Adipocyte (in vitro differentiated cells): ENCODE measurements around the gene CABP4.
"Not testable (repeated sequence)": the region's sequence is repeated elsewhere in the genome, so short reads cannot be mapped to it uniquely, and the experiment has no call there.

Experiments
- DNase-seq: peaks from one replicate; pipeline ENCODE4 v3.0.0-alpha.2; 2015; ENCODE audit warnings: low read depth
- H3K27me3 ChIP-seq: replicated peaks from 2 replicates; pipeline ENCODE4 v1.7.0; 2013; ENCODE audit warnings: mild to moderate bottlenecking, low read length, moderate library complexity; ENCODE audit not compliant: control insufficient read depth, insufficient read depth
- H3K36me3 ChIP-seq: 2 replicates; pipeline ENCODE4 v1.7.0; 2013; ENCODE audit warnings: low read length, mild to moderate bottlenecking, moderate library complexity; ENCODE audit not compliant: control insufficient read depth, insufficient read depth, severe bottlenecking
- H3K4me1 ChIP-seq: 2 replicates; pipeline ENCODE4 v1.7.0; 2013; ENCODE audit warnings: mild to moderate bottlenecking, low read length, moderate library complexity; ENCODE audit not compliant: control insufficient read depth, insufficient read depth
- H3K4me3 ChIP-seq: 2 replicates; pipeline ENCODE4 v1.7.0; 2013; ENCODE audit warnings: mild to moderate bottlenecking, low read length, moderate library complexity
- H3K9ac ChIP-seq: 2 replicates; pipeline ENCODE4 v1.7.0; 2013; ENCODE audit warnings: mild to moderate bottlenecking, low read length, moderate library complexity
- H3K9me3 ChIP-seq: 2 replicates; pipeline ENCODE4 v1.7.0; 2013; ENCODE audit warnings: mild to moderate bottlenecking, low read length, moderate library complexity; ENCODE audit not compliant: control insufficient read depth

CABP4 gene

GRCh38 chr11:67420646-67421429, 34.3 kb upstream of the CABP4 start:
- Histone ChIP-seq H3K27me3 (no peaks in the 10 kb centered on the region), H3K9me3 (no peaks in the 10 kb centered on the region), H3K36me3 (no peaks in the 10 kb centered on the region), H3K4me3 (peak overlapping the region; percentile 80), H3K9ac (peak overlapping the region; percentile 83), H3K4me1 (peaks cover 4% of the 10 kb centered on the region)
- peak; percentile 96 for DNase-seq

GRCh38 chr11:67421430-67422031, 33.6 kb upstream of the CABP4 start:
- Histone ChIP-seq H3K4me3 (peak overlapping the region; percentile 41), H3K9ac (no peak overlapping the region), H3K36me3 (no peaks in the 10 kb centered on the region), H3K9me3 (no peaks in the 10 kb centered on the region), H3K27me3 (no peaks in the 10 kb centered on the region), H3K4me1 (peaks cover 4% of the 10 kb centered on the region)
- DNase-seq, result no peak

- Histone ChIP-seq H3K9me3 (no peaks in the 10 kb centered on the region), H3K27me3 (no peaks in the 10 kb centered on the region), H3K36me3 (no peaks in the 10 kb centered on the region), H3K4me1 (peaks cover 8% of the 10 kb centered on the region), H3K9ac (no peak overlapping the region), H3K4me3 (no peak overlapping the region)
- no peak for DNase-seq
These were observed 32.3 kb upstream of the CABP4 start for GRCh38 chr11:67422891-67423290.

- Histone ChIP-seq H3K36me3 (no peaks in the 10 kb centered on the region), H3K9ac (no peak overlapping the region), H3K4me3 (no peak overlapping the region), H3K27me3 (no peaks in the 10 kb centered on the region), H3K9me3 (no peaks in the 10 kb centered on the region), H3K4me1 (peaks cover 8% of the 10 kb centered on the region)
- no peak for DNase-seq
These were observed 31.7 kb upstream of the CABP4 start for GRCh38 chr11:67423466-67423865.

GRCh38 chr11:67423891-67424613, 31.1 kb upstream of the CABP4 start:
- no peak for DNase-seq
- H3K27me3 ChIP-seq, result no peaks in the 10 kb centered on the region
- H3K9ac ChIP-seq, result no peak overlapping the region
- no peaks in the 10 kb centered on the region for H3K9me3 ChIP-seq
- H3K36me3 ChIP-seq, result no peaks in the 10 kb centered on the region
- peaks cover 10% of the 10 kb centered on the region for H3K4me1 ChIP-seq
- H3K4me3 ChIP-seq, result no peak overlapping the region

- peaks cover 14% of the 10 kb centered on the region for H3K36me3 ChIP-seq
- H3K4me3 ChIP-seq, result peak overlapping the region; percentile 100
- H3K9ac ChIP-seq, result peak overlapping the region; percentile 99
- H3K9me3 ChIP-seq, DNase-seq, H3K4me1 ChIP-seq, H3K27me3 ChIP-seq: not testable (repeated sequence)
These were observed 27.7 kb upstream of the CABP4 start for GRCh38 chr11:67427364-67427859.

- peak within 1 kb of the TSS; percentile 99 for H3K9ac ChIP-seq
- no peaks in the 10 kb centered on the region for H3K27me3 ChIP-seq
- peaks cover 23% of the 10 kb centered on the region for H3K36me3 ChIP-seq
- H3K9me3 ChIP-seq, result no peaks in the 10 kb centered on the region
- DNase-seq, result peak; percentile 99
- peaks cover 10% of the 10 kb centered on the region for H3K4me1 ChIP-seq
- H3K4me3 ChIP-seq, result peak within 1 kb of the TSS; percentile 100
These were observed 26.8 kb upstream of the CABP4 start, which contains the start of gene RPS6KB2 for GRCh38 chr11:67428052-67429001. Gene RPS6KB2 (plus strand): TSS chr11:67428494. CDS start chr11:67428546, 52 bp downstream.

GRCh38 chr11:67429038-67429668, 26.0 kb upstream of the CABP4 start:
- Histone ChIP-seq H3K9ac (peak overlapping the region; percentile 99), H3K9me3 (no peaks in the 10 kb centered on the region), H3K4me3 (peak overlapping the region; percentile 100), H3K27me3 (no peaks in the 10 kb centered on the region), H3K4me1 (peaks cover 10% of the 10 kb centered on the region), H3K36me3 (peaks cover 32% of the 10 kb centered on the region)
- DNase-seq, result no peak

GRCh38 chr11:67429722-67430121, 25.4 kb upstream of the CABP4 start:
- Histone ChIP-seq H3K4me3 (peak overlapping the region; percentile 100), H3K27me3 (no peaks in the 10 kb centered on the region), H3K9me3 (no peaks in the 10 kb centered on the region), H3K36me3 (peaks cover 37% of the 10 kb centered on the region), H3K9ac (no peak overlapping the region), H3K4me1 (peaks cover 10% of the 10 kb centered on the region)
- no peak for DNase-seq
